Activated CD4-positive, alpha-beta T cell treated with anti-CD3 and anti-CD28 coated beads, Interleukin-2, amount 10 ng/mL, durations not matched to agents 24 days and 14 days (primary cell): ENCODE measurements around the gene SF3A1. TPM values are rescaled to one million over a fixed set of nuclear protein-coding genes. Genes with fewer than 3 reads are reported as not detected.

Experiments used
- DNase-seq: peaks from one replicate; pipeline ENCODE4 v3.0.0; 2022
- H3K27ac Mint-ChIP-seq: one replicate; pipeline ENCODE4 v1.8.0; 2022; ENCODE audit warnings: mild to moderate bottlenecking, mixed read lengths
- H3K27me3 Mint-ChIP-seq: one replicate; pipeline ENCODE4 v1.8.0; 2022; ENCODE audit warnings: mixed read lengths
- H3K36me3 Mint-ChIP-seq: one replicate; pipeline ENCODE4 v1.8.0; 2022; ENCODE audit warnings: low read depth, mild to moderate bottlenecking, mixed read lengths
- H3K4me1 Mint-ChIP-seq: one replicate; pipeline ENCODE4 v1.8.0; 2021; ENCODE audit warnings: mixed read lengths
- H3K4me3 Mint-ChIP-seq: one replicate; pipeline ENCODE4 v1.8.0; 2022; ENCODE audit warnings: mild to moderate bottlenecking, moderate library complexity, mixed read lengths
- H3K9me3 Mint-ChIP-seq: one replicate; pipeline ENCODE4 v1.8.0; 2021; ENCODE audit warnings: mixed read lengths
- intact Hi-C: fragments of 100-400 bp; cut with micrococcal nuclease; formaldehyde crosslinking; loops from one replicate; pipeline ENCODE4 v1.15.1; 2023
- total RNA-seq: library from RNA; stranded (reverse); gene quantifications from 2 replicates; pipeline ENCODE4 v1.2.3, GENCODE V29; 2022

The SF3A1 gene
- total RNA-seq, 1 donor from 2014 or later = 319 TPM

DNA sequence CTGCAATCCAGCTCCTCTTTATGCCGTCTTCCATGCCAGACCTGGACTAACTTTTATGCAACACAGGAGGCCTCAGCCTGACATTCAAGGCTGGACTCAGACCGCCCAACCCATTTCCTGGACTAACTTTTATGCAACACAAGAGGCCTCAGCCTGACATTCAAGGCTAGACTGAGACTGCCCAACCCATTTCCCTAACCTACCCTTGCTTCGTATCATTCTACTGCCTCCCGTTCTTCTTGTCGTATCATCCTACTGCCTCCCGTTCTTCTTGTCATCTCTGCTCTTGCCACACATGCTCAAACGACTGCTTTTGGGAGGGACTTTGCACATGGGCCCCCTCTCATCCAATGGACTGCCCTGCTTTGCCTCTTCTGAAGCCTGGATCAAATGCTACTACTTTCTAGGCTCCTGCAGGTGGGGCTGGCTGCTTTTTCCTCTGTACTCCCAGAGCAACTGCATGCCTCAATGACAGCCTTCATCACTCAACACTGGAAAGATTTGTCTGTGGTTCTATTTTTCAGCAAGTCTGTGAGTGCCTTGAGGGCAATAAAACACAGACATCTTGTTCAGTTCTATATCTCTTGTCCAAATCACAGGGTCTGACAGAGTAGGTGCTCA is 37.8 kb downstream of the SF3A1 start:
- peaks cover 77% of the 10 kb centered on the region for H3K4me1 Mint-ChIP-seq
- intact Hi-C loops = no loop called here
- peaks cover 44% of the 10 kb centered on the region for H3K36me3 Mint-ChIP-seq
- no peak overlapping the region for H3K4me3 Mint-ChIP-seq
- peak overlapping the region; percentile 26 for H3K27ac Mint-ChIP-seq
- no peaks in the 10 kb centered on the region for H3K9me3 Mint-ChIP-seq
- no peaks in the 10 kb centered on the region for H3K27me3 Mint-ChIP-seq
- DNase-seq = no peak

DNA sequence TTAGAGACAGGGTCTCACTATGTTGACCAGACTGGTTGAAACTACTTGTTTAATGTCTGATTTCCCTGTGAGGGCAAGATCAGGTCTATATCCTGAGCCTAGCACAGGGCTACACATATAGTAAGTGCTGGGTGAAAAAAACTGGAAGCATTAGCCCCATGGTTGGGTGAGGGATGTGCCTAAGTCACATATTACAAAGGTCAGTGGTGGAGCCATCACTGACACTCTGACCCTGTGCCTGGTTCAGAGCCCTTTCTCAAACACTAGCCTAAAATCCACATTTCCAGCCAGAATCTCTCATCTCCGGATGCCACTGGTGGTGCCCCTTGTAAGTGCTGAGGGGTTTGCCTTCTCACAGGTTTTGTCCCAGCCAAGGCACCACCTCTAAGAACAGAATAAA is 38.9 kb downstream of the SF3A1 start:
- no peak for DNase-seq
- Mint-ChIP-seq H3K36me3 (peaks cover 44% of the 10 kb centered on the region), H3K9me3 (no peaks in the 10 kb centered on the region), H3K4me3 (no peak overlapping the region), H3K4me1 (peaks cover 75% of the 10 kb centered on the region), H3K27me3 (no peaks in the 10 kb centered on the region), H3K27ac (no peak overlapping the region)
- intact Hi-C loops = no loop called here

- intact Hi-C loops = loop anchor here (1.0 kb wide), 1 partner anchor 8 kb away; no protein-coding TSS in a partner anchor
- Mint-ChIP-seq H3K9me3 (no peaks in the 10 kb centered on the region), H3K27me3 (no peaks in the 10 kb centered on the region), H3K36me3 (peaks cover 51% of the 10 kb centered on the region), H3K4me1 (peaks cover 85% of the 10 kb centered on the region), H3K27ac (peak overlapping the region; percentile 72), H3K4me3 (peak overlapping the region; percentile 13)
- no peak for DNase-seq
These were observed 40.6 kb downstream of the SF3A1 start for GRCh38 chr22:30315962-30316576.

- H3K4me1 Mint-ChIP-seq = peaks cover 89% of the 10 kb centered on the region
- H3K27ac Mint-ChIP-seq = peak overlapping the region; percentile 82
- DNase-seq = peak; percentile 79
- intact Hi-C loops = loop anchor here (1.0 kb wide), 1 partner anchor 9 kb away; no protein-coding TSS in a partner anchor
- no peaks in the 10 kb centered on the region for H3K9me3 Mint-ChIP-seq
- H3K36me3 Mint-ChIP-seq = peaks cover 45% of the 10 kb centered on the region
- no peaks in the 10 kb centered on the region for H3K27me3 Mint-ChIP-seq
- peak overlapping the region; percentile 37 for H3K4me3 Mint-ChIP-seq
These were observed 41.8 kb downstream of the SF3A1 start for GRCh38 chr22:30314915-30315314.

GRCh38 chr22:30313527-30314363 is 42.9 kb downstream of the SF3A1 start:
- Mint-ChIP-seq H3K27ac (peak overlapping the region; percentile 82), H3K4me1 (peaks cover 87% of the 10 kb centered on the region), H3K36me3 (peaks cover 35% of the 10 kb centered on the region)

GRCh38 chr22:30312053-30312452 is 44.6 kb downstream of the SF3A1 start:
- Mint-ChIP-seq H3K27ac (peak overlapping the region; percentile 64), H3K36me3 (peaks cover 35% of the 10 kb centered on the region), H3K27me3 (no peaks in the 10 kb centered on the region), H3K4me1 (peaks cover 87% of the 10 kb centered on the region), H3K9me3 (no peaks in the 10 kb centered on the region), H3K4me3 (peak overlapping the region; percentile 9)
- intact Hi-C loops = no loop called here
- no peak for DNase-seq

More at GRCh38 chr22:30313527-30314363, 42.9 kb downstream of the SF3A1 start:
- no peaks in the 10 kb centered on the region for H3K9me3 Mint-ChIP-seq
- H3K27me3 Mint-ChIP-seq = no peaks in the 10 kb centered on the region
- H3K4me3 Mint-ChIP-seq = peak overlapping the region; percentile 18
- DNase-seq = no peak
- intact Hi-C loops = loop anchor here (1.0 kb wide), 1 partner anchor 7 kb away; no protein-coding TSS in a partner anchor

DNA sequence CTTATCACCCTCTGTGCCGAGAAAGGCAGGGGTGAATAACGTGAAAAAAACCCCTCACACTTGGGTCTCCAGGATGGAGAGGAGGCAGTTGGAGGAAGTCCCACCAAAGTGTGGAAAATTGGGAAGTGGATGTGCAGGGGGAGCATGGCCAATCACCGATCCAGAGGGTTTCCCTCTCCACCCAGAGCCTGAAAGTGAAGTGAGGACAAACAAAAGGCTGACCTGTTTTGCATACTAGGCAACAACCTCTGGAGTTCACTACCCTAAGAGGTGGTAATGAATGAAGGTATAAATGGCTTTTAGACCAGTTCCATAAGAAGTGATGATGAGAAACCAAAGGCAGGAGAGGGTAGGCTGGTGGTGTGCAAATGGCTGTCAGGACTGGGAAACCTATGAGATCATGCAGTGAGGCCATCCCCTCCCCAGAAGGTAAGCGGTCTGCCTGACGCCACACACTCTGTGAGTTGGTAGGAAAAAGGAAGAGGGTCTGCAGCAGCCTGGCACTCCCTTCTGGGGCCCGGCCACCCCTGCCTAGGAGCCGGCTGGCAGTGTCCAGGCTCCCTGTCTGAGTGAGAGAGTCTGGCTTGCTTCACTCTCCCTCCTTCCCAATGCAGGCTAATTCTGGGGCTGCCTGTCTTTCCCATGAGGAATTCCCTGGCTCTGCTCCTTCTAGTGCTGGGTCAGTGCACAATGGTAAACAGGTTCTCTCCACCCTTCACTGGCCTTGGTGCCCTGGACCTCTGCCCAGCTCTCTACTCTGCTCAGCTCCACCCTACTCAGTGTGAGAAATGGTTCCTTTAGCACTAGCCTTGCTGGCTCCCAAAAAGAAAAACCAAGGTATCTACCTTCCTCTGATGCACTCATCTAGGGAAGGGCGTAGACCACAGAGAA is 45.6 kb downstream of the SF3A1 start:
- no peak for DNase-seq
- intact Hi-C loops = no loop called here
- Mint-ChIP-seq H3K4me3 (peak overlapping the region; percentile 72), H3K4me1 (peaks cover 91% of the 10 kb centered on the region), H3K27ac (peak overlapping the region; percentile 70), H3K9me3 (no peaks in the 10 kb centered on the region), H3K36me3 (peaks cover 32% of the 10 kb centered on the region), H3K27me3 (no peaks in the 10 kb centered on the region)

- Mint-ChIP-seq H3K4me3 (peak overlapping the region; percentile 72), H3K27me3 (no peaks in the 10 kb centered on the region), H3K27ac (peak overlapping the region; percentile 84), H3K36me3 (peaks cover 28% of the 10 kb centered on the region), H3K9me3 (no peaks in the 10 kb centered on the region), H3K4me1 (peaks cover 91% of the 10 kb centered on the region)
- intact Hi-C loops = no loop called here
- peak; percentile 81 for DNase-seq
These were observed 46.5 kb downstream of the SF3A1 start for GRCh38 chr22:30309951-30310741.

GRCh38 chr22:30308518-30309230 is 48.0 kb downstream of the SF3A1 start:
- H3K4me3 Mint-ChIP-seq = peak overlapping the region; percentile 25
- peaks cover 91% of the 10 kb centered on the region for H3K4me1 Mint-ChIP-seq
- H3K9me3 Mint-ChIP-seq = no peaks in the 10 kb centered on the region
- no peak for DNase-seq
- H3K27me3 Mint-ChIP-seq = no peaks in the 10 kb centered on the region
- intact Hi-C loops = no loop called here
- peaks cover 22% of the 10 kb centered on the region for H3K36me3 Mint-ChIP-seq
- H3K27ac Mint-ChIP-seq = peak overlapping the region; percentile 91

DNA sequence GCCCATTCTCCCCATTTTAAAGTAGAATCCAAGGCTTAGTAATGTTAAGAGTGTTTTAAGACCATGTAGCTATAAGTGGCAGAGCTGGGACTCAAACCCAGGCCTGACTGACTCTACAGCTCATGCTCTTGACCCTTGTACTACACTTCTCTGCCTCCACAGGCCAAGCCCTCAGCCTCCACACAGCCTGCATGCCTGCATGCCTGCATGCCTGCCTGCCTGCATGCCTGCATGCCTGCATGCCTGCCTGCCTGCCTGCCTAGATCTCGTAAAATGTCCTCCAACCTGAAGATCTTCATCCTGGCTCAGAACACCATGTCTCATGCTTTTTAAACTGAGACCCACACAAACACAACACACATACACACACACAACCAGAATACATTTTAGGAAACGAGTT is 48.6 kb downstream of the SF3A1 start:
- H3K9me3 Mint-ChIP-seq = no peaks in the 10 kb centered on the region
- peak overlapping the region; percentile 91 for H3K27ac Mint-ChIP-seq
- H3K27me3 Mint-ChIP-seq = no peaks in the 10 kb centered on the region
- DNase-seq = no peak
- peak overlapping the region; percentile 25 for H3K4me3 Mint-ChIP-seq
- H3K36me3 Mint-ChIP-seq = peaks cover 22% of the 10 kb centered on the region
- peaks cover 95% of the 10 kb centered on the region for H3K4me1 Mint-ChIP-seq
- intact Hi-C loops = no loop called here

DNA sequence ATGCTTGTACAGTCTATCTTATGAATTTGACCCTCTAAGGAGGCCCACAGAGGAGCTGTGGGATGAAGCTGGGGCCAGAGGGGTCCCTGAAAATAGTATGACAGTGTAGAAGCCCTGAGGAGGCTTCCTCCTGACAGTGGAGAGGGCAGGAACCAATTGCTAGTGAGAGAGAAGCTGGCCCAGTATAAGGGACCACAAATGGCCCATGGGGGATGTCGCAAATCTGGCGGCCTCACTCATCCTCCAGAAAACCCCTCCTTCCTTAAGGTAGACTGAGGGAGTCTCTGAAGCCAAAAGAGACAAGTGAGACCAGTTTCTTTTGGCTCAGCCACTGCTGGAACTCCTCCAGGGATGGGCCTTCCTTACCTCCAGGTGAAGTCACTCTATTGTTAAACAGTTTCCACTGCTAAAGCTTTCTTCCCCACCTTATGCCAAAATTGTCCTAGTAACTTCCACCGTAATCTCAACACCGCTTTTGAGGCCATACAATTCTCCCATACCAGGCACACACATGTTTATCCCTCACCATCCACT is 49.6 kb downstream of the SF3A1 start:
- Mint-ChIP-seq H3K9me3 (no peaks in the 10 kb centered on the region), H3K27ac (peak overlapping the region; percentile 91), H3K4me3 (peak overlapping the region; percentile 73), H3K36me3 (peaks cover 17% of the 10 kb centered on the region), H3K4me1 (peaks cover 95% of the 10 kb centered on the region), H3K27me3 (no peaks in the 10 kb centered on the region)
- peak; percentile 68 for DNase-seq
- intact Hi-C loops = no loop called here

GRCh38 chr22:30306627-30307011 is 50.1 kb downstream of the SF3A1 start:
- intact Hi-C loops = loop anchor here (1.0 kb wide), 3 partner anchors 8 to 48 kb away; partner anchors contain the start of gene CASTOR1
- peak overlapping the region; percentile 73 for H3K4me3 Mint-ChIP-seq
- no peaks in the 10 kb centered on the region for H3K9me3 Mint-ChIP-seq
- peak overlapping the region; percentile 91 for H3K27ac Mint-ChIP-seq
- H3K27me3 Mint-ChIP-seq = no peaks in the 10 kb centered on the region
- no peak for DNase-seq
- peaks cover 17% of the 10 kb centered on the region for H3K36me3 Mint-ChIP-seq
- peaks cover 95% of the 10 kb centered on the region for H3K4me1 Mint-ChIP-seq
